BE2C (cell line): Measurements from ENCODE around the gene IFNL4.

ENCODE experiments used
- DNase-seq: peaks from one replicate; pipeline ENCODE4 v3.0.0-alpha.2; 2020
- H3K27me3 ChIP-seq: fragments of 250-450 bp; sonication (Bioruptor Pico); 2 replicates; pipeline ENCODE4 v1.5.1; 2020; ENCODE audit warnings: mild to moderate bottlenecking
- H3K36me3 ChIP-seq: fragments of 250-450 bp; sonication (Bioruptor Pico); 2 replicates; pipeline ENCODE4 v1.5.1; 2020; ENCODE audit warnings: mild to moderate bottlenecking
- H3K4me1 ChIP-seq: fragments of 250-450 bp; sonication (Bioruptor Pico); 2 replicates; pipeline ENCODE4 v1.5.1; 2020
- H3K4me3 ChIP-seq: 2 replicates; pipeline ENCODE4 v1.5.1; 2011; ENCODE audit warnings: low read depth, low read length
- H3K9me3 ChIP-seq: fragments of 250-450 bp; sonication (Bioruptor Pico); 2 replicates; pipeline ENCODE4 v1.5.1; 2020
- TF ChIP-seq, protein P1 (sequence below): IDR thresholded peaks from 2 replicates; pipeline ENCODE4 v1.5.1; 2012; ENCODE audit warnings: mild to moderate bottlenecking, low read depth, low read length

IFNL4 gene

GRCh38 chr19:39211731-39212374, 36.8 kb downstream of the IFNL4 start:
- TF ChIP-seq, protein P1, sequence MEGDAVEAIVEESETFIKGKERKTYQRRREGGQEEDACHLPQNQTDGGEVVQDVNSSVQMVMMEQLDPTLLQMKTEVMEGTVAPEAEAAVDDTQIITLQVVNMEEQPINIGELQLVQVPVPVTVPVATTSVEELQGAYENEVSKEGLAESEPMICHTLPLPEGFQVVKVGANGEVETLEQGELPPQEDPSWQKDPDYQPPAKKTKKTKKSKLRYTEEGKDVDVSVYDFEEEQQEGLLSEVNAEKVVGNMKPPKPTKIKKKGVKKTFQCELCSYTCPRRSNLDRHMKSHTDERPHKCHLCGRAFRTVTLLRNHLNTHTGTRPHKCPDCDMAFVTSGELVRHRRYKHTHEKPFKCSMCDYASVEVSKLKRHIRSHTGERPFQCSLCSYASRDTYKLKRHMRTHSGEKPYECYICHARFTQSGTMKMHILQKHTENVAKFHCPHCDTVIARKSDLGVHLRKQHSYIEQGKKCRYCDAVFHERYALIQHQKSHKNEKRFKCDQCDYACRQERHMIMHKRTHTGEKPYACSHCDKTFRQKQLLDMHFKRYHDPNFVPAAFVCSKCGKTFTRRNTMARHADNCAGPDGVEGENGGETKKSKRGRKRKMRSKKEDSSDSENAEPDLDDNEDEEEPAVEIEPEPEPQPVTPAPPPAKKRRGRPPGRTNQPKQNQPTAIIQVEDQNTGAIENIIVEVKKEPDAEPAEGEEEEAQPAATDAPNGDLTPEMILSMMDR, result no peak
- H3K27me3 ChIP-seq, result no peaks in the 10 kb centered on the region
- H3K4me1 ChIP-seq, result no peaks in the 10 kb centered on the region
- no peaks in the 10 kb centered on the region for H3K9me3 ChIP-seq
- no peak for DNase-seq
- H3K4me3 ChIP-seq, result no peak overlapping the region
- no peaks in the 10 kb centered on the region for H3K36me3 ChIP-seq

DNA sequence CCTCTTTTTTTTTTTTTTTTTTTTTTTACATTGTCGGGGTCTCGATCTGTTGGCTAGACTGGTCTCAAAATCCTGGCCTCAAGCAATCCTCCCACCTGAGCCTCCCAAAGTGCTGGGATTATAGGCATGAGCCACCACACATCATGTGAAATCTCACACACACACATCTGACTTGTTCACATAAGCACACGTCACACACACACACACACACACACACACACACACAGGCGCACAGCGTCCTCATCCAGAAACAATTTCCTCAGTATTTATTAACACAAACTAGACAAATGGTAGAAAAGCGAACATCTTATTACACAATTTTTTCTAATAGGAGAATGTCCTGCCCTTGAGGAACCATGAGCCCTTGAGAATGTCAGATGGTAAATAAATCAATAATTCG, 39.5 kb downstream of the IFNL4 start:
- Histone ChIP-seq H3K27me3 (peaks cover 5% of the 10 kb centered on the region), H3K36me3 (no peaks in the 10 kb centered on the region), H3K9me3 (no peaks in the 10 kb centered on the region), H3K4me3 (no peak overlapping the region), H3K4me1 (no peaks in the 10 kb centered on the region)
- TF ChIP-seq, protein P1, result no peak
- no peak for DNase-seq

DNA sequence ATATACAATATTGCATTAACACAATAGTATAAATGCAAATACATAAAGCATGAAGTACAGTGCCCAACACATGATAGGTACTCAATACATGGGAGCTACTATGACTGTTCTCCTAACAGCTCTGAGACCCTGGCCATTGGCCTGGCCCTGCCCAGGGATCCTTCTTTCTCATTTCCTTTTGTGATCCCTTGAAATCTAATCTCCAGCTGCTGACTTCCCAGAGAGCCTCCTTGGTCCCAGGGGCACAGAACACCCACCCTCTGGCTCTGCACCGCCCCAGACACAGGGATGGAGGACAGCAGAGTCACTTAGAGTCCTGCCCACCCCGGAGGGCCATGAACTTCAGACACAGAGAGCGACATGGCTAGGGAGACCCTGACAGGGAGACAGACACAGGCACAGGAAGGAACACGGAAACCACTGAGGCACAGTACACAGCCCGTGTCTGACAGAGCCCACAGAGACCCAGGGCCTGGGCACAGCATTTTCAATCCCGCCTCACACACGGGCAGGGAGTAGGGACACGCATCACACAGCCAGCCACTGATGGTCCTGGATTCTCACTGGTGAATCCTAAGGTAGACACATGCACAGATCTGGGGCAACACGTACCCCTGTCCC, 40.4 kb downstream of the IFNL4 start:
- TF ChIP-seq, protein P1, result no peak
- H3K36me3 ChIP-seq, result no peaks in the 10 kb centered on the region
- no peak for DNase-seq
- H3K4me1 ChIP-seq, result no peaks in the 10 kb centered on the region
- peaks cover 14% of the 10 kb centered on the region for H3K27me3 ChIP-seq
- H3K4me3 ChIP-seq, result no peak overlapping the region
- no peaks in the 10 kb centered on the region for H3K9me3 ChIP-seq

- Histone ChIP-seq H3K27me3 (peaks cover 21% of the 10 kb centered on the region), H3K36me3 (no peaks in the 10 kb centered on the region), H3K9me3 (no peaks in the 10 kb centered on the region), H3K4me1 (no peaks in the 10 kb centered on the region), H3K4me3 (no peak overlapping the region)
- no peak for DNase-seq
- TF ChIP-seq, protein P1, result no peak
Observed at GRCh38 chr19:39207293-39207836, 41.3 kb downstream of the IFNL4 start.

- Histone ChIP-seq H3K4me3 (no peak overlapping the region), H3K9me3 (no peaks in the 10 kb centered on the region), H3K36me3 (no peaks in the 10 kb centered on the region), H3K27me3 (peaks cover 21% of the 10 kb centered on the region), H3K4me1 (no peaks in the 10 kb centered on the region)
- TF ChIP-seq, protein P1, result no peak
- DNase-seq, result no peak
Observed at GRCh38 chr19:39206122-39206521, 42.5 kb downstream of the IFNL4 start.

DNA sequence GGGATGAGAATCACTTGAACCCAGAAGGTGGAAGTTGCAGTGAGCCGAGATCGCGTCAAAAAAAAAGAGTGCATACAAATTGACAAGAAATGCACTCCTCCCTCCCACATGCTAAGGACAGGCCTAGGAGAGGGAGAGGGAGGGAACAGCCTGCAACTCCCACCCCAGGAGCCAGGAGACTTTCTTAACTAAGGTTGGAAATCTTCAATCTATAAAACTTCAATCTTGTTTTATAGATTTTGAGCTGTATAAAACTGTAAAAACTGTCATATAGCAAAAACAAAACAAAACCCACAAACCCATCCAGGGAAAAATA, 43.2 kb downstream of the IFNL4 start:
- TF ChIP-seq, protein P1, result no peak

More for the DNA sequence above, 43.2 kb downstream of the IFNL4 start:
- peaks cover 21% of the 10 kb centered on the region for H3K27me3 ChIP-seq
- DNase-seq, result no peak
- H3K4me1 ChIP-seq, result no peaks in the 10 kb centered on the region
- no peak overlapping the region for H3K4me3 ChIP-seq
- no peaks in the 10 kb centered on the region for H3K36me3 ChIP-seq
- H3K9me3 ChIP-seq, result no peaks in the 10 kb centered on the region
